Measurements from ENCODE around the gene NOD2. TPM values are rescaled to one million over a fixed set of nuclear protein-coding genes. Genes with fewer than 3 reads are reported as not detected.

NOD2 gene
- total RNA-seq = 0.52 to 0.63 TPM (median 0.58 TPM) in 3 replicates

DNA sequence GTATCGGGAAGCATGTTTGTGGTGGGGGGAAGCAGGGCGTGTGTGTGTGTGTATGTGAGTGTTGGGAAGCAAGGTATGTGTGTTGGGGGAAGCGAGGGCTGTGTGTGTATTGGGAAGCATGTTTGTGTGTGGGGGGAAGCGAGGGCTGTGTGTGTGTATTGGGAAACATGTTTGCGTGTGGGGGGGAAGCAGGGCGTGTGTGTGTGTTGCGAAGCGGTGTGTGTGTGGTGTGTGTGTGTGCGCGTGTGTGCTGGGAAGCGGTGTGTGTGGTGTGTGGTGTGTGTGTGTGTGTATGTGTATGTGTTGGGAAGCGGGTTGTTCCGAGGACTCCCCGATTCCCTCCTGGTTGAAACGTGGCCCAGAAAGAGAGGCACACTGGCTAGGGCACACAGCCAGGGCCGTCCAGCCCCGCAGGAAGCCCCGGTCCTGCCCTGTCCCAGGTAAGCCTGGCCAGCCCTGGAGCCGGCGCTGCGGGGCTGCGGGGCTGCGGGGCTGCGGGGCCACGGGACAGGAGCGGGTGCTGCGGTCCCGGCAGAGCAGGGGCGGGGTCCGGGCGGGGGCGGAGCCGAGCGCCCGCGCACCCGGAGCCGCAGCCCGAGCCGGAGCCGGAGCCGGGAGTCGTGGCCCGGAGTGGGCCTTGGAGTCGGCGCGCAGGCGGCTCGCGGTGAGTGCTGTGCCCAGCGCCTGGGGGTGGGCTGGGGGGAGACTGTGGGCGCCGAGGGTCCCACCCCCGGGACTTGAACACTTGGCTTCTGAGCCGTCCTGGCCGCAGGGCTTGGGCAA is at the start of gene NOD2:
NOD2 (plus strand) TSS at position 608 of the 783 bp plus-strand sequence. CDS start 5,890 bp downstream, outside the sequence.
- H3K27me3 Mint-ChIP-seq (ENCODE audit: low read depth) = peaks cover 54% of the 10 kb centered on the region
- no peak for DNase-seq (ENCODE audit: low spot score in 2 of 2, unreplicated experiment in 2 of 2)
- H3K36me3 Mint-ChIP-seq = no peaks in the 10 kb centered on the region
- TF ChIP-seq, protein P1, sequence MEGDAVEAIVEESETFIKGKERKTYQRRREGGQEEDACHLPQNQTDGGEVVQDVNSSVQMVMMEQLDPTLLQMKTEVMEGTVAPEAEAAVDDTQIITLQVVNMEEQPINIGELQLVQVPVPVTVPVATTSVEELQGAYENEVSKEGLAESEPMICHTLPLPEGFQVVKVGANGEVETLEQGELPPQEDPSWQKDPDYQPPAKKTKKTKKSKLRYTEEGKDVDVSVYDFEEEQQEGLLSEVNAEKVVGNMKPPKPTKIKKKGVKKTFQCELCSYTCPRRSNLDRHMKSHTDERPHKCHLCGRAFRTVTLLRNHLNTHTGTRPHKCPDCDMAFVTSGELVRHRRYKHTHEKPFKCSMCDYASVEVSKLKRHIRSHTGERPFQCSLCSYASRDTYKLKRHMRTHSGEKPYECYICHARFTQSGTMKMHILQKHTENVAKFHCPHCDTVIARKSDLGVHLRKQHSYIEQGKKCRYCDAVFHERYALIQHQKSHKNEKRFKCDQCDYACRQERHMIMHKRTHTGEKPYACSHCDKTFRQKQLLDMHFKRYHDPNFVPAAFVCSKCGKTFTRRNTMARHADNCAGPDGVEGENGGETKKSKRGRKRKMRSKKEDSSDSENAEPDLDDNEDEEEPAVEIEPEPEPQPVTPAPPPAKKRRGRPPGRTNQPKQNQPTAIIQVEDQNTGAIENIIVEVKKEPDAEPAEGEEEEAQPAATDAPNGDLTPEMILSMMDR (IDR thresholded peaks at IDR 0.05; ENCODE audit: unreplicated experiment) = no peak
- H3K9me3 Mint-ChIP-seq = no peaks in the 10 kb centered on the region
- no peak within 1 kb of the TSS for H3K27ac Mint-ChIP-seq
- peaks cover 6% of the 10 kb centered on the region for H3K4me1 Mint-ChIP-seq
- H3K4me3 Mint-ChIP-seq = peak within 1 kb of the TSS; percentile 42

DNA sequence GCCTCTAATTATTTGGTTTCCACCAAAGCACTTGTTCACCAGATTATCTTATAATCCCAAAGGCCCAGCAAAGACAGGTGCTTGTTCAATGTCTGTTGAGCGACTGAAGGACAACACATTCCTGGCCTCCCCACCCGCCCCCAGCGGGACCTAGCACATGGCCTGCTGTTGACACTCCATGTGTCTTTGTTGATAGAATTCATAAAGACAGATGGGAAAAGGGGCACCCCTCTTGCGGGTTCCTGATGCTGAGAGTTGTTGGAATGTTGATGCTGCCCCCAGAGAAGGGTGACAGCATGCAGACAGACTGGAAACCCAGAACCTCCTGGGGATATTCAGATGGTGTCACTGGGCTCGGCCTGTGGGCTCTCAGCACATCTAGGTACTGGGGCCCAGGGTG is 49.2 kb upstream of the NOD2 start:
- Mint-ChIP-seq H3K36me3 (peaks cover 10% of the 10 kb centered on the region), H3K4me3 (no peak overlapping the region), H3K27me3 (ENCODE audit: low read depth) (no peaks in the 10 kb centered on the region), H3K27ac (no peak overlapping the region), H3K9me3 (no peaks in the 10 kb centered on the region), H3K4me1 (peaks cover 29% of the 10 kb centered on the region)
- TF ChIP-seq, protein P1 (IDR thresholded peaks at IDR 0.05; ENCODE audit: unreplicated experiment) = no peak
- DNase-seq (ENCODE audit: low spot score in 2 of 2, unreplicated experiment in 2 of 2) = no peak

DNA sequence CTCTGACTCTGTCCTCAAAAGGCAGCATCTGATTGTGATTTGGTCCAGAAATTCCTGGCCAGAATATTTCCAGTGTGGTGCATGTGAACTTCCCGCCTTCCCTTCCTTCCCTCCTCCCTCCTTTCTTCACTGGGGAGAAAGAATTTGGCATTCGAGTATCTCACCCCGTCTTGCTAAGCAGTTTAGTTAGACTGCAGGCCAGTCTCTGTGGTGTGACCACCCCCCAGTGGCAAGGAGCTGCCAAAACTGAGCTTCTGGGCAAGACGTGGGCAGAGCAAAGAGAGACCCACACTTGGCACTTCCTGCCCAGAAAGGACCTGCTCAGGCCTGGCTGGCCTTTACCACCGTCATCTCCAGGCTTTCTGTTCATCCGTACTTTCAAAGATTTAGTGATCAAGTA is 48.7 kb upstream of the NOD2 start:
- no peaks in the 10 kb centered on the region for H3K27me3 Mint-ChIP-seq (ENCODE audit: low read depth)
- peaks cover 29% of the 10 kb centered on the region for H3K4me1 Mint-ChIP-seq
- no peak overlapping the region for H3K4me3 Mint-ChIP-seq
- peak overlapping the region; percentile 91 for H3K27ac Mint-ChIP-seq
- DNase-seq (ENCODE audit: low spot score in 2 of 2, unreplicated experiment in 2 of 2) = no peak
- H3K36me3 Mint-ChIP-seq = peaks cover 12% of the 10 kb centered on the region
- H3K9me3 Mint-ChIP-seq = no peaks in the 10 kb centered on the region
- TF ChIP-seq, protein P1 (IDR thresholded peaks at IDR 0.05; ENCODE audit: unreplicated experiment) = no peak

DNA sequence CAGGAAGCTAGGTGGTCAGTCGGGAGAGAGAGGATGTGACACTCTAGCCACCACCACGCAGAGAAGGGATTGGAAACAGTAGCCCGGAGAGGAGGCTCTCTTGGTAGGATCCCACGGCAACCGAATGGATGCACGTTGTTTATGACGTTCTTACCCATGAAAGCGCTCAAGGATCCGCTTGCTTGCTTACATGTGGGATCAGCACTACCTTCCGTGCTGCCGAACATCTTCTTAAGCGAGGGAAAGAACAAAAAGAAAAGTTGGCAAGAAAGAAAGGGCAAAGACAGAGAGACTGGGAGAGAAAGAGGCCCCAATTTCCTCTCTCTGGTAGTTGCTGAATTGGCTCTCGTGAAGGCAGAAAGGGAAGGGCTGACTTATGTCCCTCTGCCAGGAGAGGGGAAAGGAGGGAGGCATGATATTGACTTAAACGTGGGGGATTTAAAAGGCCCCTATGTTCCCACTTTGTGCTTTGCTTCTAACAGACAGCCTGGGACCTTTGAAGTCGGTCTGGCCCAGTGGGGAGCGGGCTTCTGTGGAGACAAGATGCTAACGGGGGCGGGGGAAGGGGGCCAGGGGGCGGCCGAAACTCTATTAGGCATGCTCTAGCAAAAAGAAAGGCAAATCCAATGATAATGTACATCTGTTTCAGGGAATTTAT is 47.7 kb upstream of the NOD2 start:
- H3K27ac Mint-ChIP-seq = peak overlapping the region; percentile 91
- no peak overlapping the region for H3K4me3 Mint-ChIP-seq
- H3K27me3 Mint-ChIP-seq (ENCODE audit: low read depth) = no peaks in the 10 kb centered on the region
- peak in 1 of 2 experiments; percentile 47 for DNase-seq (ENCODE audit: low spot score in 2 of 2, unreplicated experiment in 2 of 2)
- peaks cover 25% of the 10 kb centered on the region for H3K4me1 Mint-ChIP-seq
- TF ChIP-seq, protein P1 (IDR thresholded peaks at IDR 0.05; ENCODE audit: unreplicated experiment) = no peak
- peaks cover 12% of the 10 kb centered on the region for H3K36me3 Mint-ChIP-seq
- no peaks in the 10 kb centered on the region for H3K9me3 Mint-ChIP-seq

DNA sequence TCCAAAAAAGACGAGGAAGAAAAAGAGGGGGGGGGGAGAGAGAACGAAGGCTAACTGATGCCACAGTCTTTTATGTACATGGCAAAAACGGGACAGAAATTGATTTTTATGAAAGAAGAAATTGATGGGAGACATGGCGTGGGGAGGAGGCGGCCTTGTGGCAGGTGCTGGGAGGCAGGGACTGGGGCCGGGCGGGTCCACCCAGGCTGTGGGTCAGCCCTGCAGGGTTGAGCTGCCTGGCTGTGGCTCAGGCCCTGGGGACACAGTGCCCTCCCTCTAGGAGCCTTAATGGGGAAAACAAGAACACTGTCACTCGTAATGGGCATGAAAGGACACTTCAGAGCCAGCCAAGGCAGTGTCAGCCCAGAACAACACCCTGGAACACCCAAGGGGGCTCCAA is 47.1 kb upstream of the NOD2 start:
- TF ChIP-seq, protein P1 (IDR thresholded peaks at IDR 0.05; ENCODE audit: unreplicated experiment) = no peak
- DNase-seq (ENCODE audit: low spot score in 2 of 2, unreplicated experiment in 2 of 2) = no peak
- no peak overlapping the region for H3K4me3 Mint-ChIP-seq
- no peaks in the 10 kb centered on the region for H3K9me3 Mint-ChIP-seq
- H3K36me3 Mint-ChIP-seq = peaks cover 12% of the 10 kb centered on the region
- no peaks in the 10 kb centered on the region for H3K27me3 Mint-ChIP-seq (ENCODE audit: low read depth)
- H3K4me1 Mint-ChIP-seq = peaks cover 25% of the 10 kb centered on the region
- peak overlapping the region; percentile 17 for H3K27ac Mint-ChIP-seq
